GM19351 (cell line): ENCODE measurements around the gene KCNN3.
A peak's percentile ranks its signal among the peaks of the same experiment; 100 is the strongest.

Experiments
- ATAC-seq: cut with Tn5 transposase; IDR thresholded peaks from one replicate; pipeline ENCODE4 v1.9.1; 2021; ENCODE audit warnings: mild to moderate bottlenecking, moderate library complexity; ENCODE audit not compliant: unreplicated experiment

Gene KCNN3

GRCh38 chr1:154819628-154820590 lies 50.2 kb downstream of the KCNN3 start:
- ATAC-seq, result peak; percentile 53

- ATAC-seq, result no peak
Observed at GRCh38 chr1:154818911-154819310, 51.2 kb downstream of the KCNN3 start.

GRCh38 chr1:154816937-154817336 lies 53.1 kb downstream of the KCNN3 start:
- ATAC-seq, result no peak

GRCh38 chr1:154816369-154816768 lies 53.7 kb downstream of the KCNN3 start:
- ATAC-seq, result no peak

DNA sequence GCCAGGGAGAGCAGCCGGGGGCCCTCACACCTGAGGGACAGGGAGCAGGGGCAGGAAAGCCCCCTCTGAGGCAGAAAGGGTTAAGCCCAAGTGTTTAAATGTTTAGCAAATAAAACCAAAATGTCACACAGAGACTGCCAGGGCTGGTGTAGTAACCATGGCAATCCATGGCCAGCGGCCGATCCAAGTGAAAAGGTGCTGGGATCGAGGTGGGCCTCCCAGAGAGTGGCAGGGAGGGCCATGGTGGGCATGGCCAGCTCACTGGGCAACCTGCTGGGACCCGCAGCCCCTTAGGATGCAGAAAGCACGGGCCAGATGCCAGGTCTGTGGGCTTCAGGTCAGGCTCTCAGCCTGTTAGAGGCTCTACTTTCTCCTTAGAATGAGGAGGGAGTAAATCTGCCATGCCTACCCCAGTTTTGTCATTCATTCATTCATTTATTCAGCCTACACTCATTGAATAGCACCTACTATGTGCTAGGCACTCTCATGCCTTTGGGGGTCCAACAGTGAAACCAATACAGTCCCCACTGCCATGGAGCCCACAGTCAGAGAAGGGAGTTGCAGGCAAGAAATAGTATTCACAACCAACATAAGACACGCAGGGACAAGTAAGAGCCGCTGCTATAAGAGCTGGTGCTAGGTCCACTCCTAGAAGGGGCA lies 56.1 kb downstream of the KCNN3 start:
- ATAC-seq, result no peak

GRCh38 chr1:154813300-154813816 lies 56.7 kb downstream of the KCNN3 start:
- ATAC-seq, result no peak

- no peak for ATAC-seq
Observed at GRCh38 chr1:154812877-154813276, 57.2 kb downstream of the KCNN3 start.

DNA sequence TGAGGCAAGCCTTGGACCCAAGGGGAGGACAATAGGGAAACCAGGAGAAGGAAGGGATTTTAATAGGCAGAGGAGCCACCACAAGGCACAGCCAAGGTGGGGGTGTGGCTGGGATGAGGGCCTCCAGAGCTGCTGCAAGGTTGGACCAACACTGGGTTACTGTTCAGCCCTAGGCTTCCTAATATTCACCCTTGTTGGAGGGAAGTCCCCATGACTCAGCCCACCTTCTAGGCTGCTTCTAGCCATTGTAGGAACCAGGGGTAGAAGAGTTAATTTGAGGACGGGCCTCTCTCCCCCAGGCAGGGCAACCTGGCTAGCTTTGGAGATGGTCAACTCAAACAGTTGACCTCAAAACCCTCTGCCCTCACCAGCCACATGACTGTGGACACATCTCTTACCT lies 59.5 kb downstream of the KCNN3 start:
- no peak for ATAC-seq

DNA sequence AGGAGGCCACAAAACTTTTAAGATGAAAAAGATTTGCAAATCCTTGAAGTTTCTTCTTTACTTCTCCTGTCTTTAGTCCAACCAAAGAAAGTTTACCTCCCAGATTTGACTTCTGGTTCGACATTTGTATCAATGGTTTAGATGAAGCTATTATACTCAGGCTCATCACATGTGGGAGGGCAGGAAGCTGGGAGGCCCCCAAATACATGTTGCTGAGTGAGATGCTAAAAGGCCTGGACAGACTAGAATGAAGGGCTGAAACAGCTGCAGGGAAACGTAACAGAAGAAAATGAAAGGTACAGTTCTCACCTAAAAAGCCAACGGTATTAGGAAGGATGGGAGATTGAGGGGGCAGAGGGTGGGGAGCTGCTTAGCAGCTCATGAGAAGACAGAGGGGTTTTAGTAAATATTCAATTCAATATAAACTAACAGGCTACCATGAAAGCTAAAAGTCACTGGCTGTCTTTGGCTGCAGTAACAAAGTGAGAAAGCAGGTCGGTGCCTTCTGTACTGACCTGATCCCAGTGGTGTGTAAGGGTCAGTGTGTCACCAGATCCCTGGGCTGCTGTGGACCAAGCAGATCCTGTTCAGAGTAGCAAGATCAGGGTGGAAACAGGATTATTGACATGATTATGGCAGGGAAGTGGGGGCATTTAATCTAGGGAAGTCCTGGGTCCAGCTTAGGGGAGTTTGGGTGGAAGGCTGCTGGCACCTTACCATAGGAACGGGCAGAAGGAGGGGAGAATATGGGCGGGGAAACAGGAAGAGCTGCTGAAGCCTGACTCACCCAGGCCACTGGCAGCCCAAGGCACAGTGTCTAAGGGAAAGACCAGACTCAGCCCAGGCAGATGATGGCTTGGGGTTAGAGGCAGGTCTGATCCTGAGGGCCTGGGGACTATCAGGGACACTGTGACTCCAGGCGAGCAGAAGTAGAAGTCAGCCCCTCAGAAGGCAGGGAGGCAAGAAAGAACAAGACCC lies 60.4 kb downstream of the KCNN3 start:
- ATAC-seq, result no peak

GRCh38 chr1:154808909-154809262 lies 61.2 kb downstream of the KCNN3 start:
- no peak for ATAC-seq

GRCh38 chr1:154808261-154808908 lies 61.7 kb downstream of the KCNN3 start:
- no peak for ATAC-seq

DNA sequence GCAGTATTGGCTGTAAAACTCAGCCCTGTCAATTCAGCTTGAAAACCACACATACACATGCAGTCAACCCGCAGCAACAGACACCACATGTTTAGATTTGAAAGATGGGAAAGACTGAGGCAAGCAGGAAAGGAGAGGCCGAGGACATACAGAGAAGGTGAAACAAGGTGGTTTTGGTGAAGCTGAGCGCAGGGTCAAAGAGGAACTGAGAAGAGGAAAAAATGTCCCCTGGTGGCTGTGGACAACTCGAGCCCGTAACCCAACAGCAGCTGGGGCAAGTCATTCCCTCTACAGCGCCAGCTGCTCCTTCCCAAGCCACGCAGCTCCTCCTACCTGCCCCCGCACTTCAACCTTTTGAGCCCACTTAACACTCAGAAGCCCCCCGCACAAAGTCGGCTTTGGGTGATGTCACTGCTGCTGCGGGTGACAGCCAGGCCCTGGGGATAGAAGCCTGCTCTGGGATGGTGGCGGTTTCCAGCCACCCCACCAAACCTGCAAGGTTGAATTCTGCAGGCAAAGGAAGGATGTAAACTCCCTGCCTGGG lies 63.0 kb downstream of the KCNN3 start:
- peak; percentile 75 for ATAC-seq

DNA sequence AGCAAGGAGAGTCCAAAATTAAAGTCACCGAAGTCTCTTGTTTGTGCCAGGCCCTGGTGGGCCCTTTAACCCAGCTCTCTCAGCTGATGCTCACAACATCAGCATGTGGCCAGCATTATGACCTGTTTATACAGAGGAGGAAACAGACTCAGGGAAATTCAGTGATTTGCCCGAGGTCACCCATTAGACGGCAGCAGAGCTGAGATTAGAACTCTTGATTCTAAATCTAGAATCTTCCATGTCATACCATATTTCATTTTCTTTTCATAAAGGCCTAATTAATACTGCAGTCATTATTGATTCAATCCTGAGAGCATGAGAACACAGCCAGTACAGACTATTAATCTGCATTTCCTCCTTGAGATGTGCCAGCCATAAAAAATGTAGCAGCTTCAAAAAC lies 63.7 kb downstream of the KCNN3 start:
- no peak for ATAC-seq

GRCh38 chr1:154802982-154803920 lies 66.8 kb downstream of the KCNN3 start:
- no peak for ATAC-seq

DNA sequence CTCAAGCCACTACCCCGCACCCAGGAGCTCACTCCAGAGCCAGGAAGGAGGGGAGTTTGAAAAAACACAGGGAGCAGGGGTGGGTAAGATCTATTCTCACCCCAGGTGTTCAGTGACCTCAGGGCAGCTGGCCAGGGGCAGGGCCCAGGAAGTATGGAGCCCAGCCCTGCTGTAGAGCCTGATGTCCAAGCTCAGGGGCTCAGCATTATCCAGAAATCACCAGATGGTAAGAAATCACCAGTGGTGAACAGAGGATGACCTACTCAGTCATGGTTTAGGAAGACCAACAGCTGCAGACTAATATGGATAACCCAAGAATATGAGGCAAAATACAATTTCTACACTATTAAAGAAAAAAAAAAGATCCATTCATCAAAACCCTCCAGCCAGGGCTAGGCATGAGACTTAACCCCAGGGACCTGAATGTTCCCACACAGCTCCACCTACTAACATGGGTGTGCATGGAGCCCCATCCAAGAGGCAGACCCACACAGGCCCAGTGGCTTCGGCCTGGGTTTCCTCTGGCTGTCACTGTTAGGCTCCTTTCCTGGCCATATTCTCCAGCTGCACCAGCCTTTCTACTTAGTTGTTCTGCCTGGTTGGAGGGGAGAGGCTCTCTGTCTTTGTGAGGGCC lies 67.6 kb downstream of the KCNN3 start:
- ATAC-seq, result no peak

DNA sequence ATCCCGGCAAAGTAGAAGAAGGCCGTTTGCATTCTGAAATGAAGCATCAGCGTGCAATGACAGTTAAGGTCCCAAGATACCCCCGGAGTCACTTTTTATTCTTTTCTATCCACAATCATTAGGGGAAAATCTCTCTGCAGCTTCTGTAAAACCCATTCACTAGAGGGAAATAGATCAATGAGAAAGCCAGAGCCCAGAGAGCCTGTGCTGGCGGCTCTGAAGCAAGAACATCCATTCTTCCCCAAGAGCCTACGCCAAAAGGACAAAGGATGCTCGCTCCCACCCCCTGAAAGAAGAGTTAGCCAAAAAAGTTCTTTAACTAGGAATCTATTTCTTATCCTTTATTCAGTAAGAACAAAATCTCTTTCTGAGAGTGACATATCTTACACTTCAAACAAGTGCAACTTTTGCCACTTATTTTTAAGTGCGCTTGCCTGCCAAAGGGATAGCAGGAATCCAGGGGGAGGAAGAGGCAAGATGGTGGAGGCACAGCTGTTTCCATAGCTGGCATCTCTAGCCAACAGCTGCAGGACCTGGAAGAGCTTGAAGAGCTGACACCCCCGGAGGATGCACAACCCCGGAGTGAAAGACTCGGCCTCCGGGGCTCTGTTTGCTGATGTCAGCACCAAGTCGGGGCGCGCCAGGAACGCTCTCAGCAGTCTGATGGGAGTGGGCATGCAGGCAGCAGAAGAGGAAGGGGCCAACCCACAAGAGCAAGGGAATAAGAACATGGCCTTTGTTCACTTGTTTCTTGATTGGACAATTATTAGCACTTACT lies 68.7 kb downstream of the KCNN3 start:
- no peak for ATAC-seq

DNA sequence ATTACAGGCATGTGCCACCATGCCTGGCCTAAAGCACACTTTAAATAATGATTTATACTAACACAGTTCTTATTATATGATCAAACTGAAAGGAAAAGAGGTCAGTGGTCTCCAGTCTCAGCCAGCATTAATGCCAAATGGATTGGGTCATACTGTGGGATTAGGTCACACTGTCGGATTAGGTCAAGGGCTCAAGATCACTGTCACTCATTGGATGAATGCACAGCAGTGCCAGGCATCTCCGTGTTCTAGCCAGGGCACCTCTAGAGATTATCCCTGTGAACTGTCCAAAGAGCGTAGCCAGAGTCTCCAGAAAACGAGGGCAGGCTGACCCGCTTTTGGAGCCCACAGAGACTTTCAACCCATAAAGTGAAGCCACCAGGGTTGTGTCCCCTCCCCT lies 70.9 kb downstream of the KCNN3 start:
- no peak for ATAC-seq

- ATAC-seq, result no peak
Observed at GRCh38 chr1:154798645-154799044, 71.4 kb downstream of the KCNN3 start.
